Measurements from ENCODE around the gene ZNF281.

ZNF281 gene

DNA sequence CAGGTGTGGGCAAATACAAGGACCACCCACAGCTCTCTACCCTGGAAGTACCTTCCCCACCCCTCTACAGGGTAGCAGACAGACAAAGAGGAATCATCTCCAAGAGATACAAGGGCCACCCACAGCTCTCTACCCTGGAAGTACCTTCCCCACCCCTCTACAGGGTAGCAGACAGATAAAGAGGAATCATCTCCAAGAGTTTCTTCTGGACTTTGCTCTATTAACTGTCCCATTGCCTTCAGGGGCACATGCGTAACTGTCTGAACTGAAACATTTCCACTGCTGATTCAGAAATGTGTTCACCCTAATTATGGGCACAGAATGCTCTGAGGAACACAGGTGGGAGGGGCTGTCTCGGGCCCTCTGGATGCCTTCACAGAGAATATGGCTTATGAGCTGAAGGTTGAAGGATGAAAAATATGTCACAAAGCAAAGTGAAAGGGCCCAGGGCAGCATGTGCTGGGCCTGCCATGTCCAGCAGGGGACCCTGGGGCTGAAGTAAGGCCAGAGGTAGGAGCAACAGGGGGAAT, 43.9 kb downstream of the ZNF281 start:
- Histone ChIP-seq H3K4me3 (ENCODE audit: low read depth, low read length) (no peak overlapping the region), H2AK5ac (ENCODE audit: low read length) (no peak overlapping the region), H3K9me3 (ENCODE audit: insufficient read depth, low read depth, low read length) (peaks cover 2% of the 10 kb centered on the region), H3K79me2 (ENCODE audit: control insufficient read depth, insufficient read depth, low read length, poor library complexity) (no peaks in the 10 kb centered on the region), H4K8ac (ENCODE audit: low read depth, low read length) (no peak overlapping the region), H2BK120ac (ENCODE audit: insufficient read depth, low read length, poor library complexity) (no peak overlapping the region), H4K91ac (ENCODE audit: low read depth, low read length) (no peak overlapping the region), H3K9ac (ENCODE audit: low read length) (peak overlapping the region; percentile 27), H3K4me1 (ENCODE audit: control insufficient read depth in 1 of 2, insufficient read depth in 2 of 2, low read length in 2 of 2) (peaks cover 0 to 4% of the 10 kb centered on the region in 2 experiments), H2AFZ (ENCODE audit: insufficient read depth, low read length, poor library complexity) (no peak overlapping the region), H3K27ac (ENCODE audit: low read depth, low read length) (no peak overlapping the region), H3K4me2 (ENCODE audit: low read length) (no peak overlapping the region), H3K18ac (ENCODE audit: low read length) (no peak overlapping the region), H2BK5ac (ENCODE audit: low read depth, low read length, poor library complexity) (no peak overlapping the region), H3K79me1 (ENCODE audit: low read length) (no peaks in the 10 kb centered on the region), H3K36me3 (ENCODE audit: control insufficient read depth in 1 of 2, insufficient read depth in 2 of 2, low read length in 2 of 2) (no peaks in the 10 kb centered on the region), H4K12ac (ENCODE audit: low read depth, low read length) (no peak overlapping the region), H3K23ac (ENCODE audit: low read length) (no peak overlapping the region), H3K14ac (ENCODE audit: low read length) (no peak overlapping the region), H3K4ac (ENCODE audit: low read depth, low read length) (no peak overlapping the region), H3K27me3 (ENCODE audit: insufficient read depth, low read length) (no peaks in the 10 kb centered on the region), H2BK12ac (ENCODE audit: low read length) (no peak overlapping the region)
- DNase-seq: no peak
- WGBS (ENCODE audit: extremely low coverage, insufficient coverage, insufficient read length): no CpG with 5 or more reads among the region's 2 CpGs

DNA sequence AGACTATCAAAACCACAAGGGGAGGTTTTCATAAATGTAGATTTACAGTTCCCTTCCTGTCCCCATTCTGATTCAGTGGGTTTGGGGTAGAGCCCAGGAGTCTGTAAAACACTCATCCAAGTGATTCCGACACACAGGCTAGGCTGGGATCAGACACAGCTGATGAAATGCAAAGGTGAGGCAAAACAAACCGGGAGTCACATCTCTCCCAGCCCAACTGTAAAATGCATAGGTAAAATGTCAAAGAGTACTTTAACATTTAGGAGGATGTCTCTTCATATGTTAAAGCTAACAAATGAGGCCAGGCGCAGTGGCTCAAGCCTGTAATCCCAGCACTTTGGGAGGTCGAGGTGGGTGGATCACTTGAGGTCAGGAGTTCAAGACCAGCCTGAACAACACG, 45.0 kb downstream of the ZNF281 start:
- no peak overlapping the region for H4K91ac ChIP-seq (ENCODE audit: low read depth, low read length)
- no peak overlapping the region for H3K14ac ChIP-seq (ENCODE audit: low read length)
- no peak overlapping the region for H2BK120ac ChIP-seq (ENCODE audit: insufficient read depth, low read length, poor library complexity)
- no peaks in the 10 kb centered on the region for H3K27me3 ChIP-seq (ENCODE audit: insufficient read depth, low read length)
- H3K9ac ChIP-seq (ENCODE audit: low read length): no peak overlapping the region
- WGBS (ENCODE audit: extremely low coverage, insufficient coverage, insufficient read length): no CpG with 5 or more reads among the region's 5 CpGs
- no peak overlapping the region for H2AFZ ChIP-seq (ENCODE audit: insufficient read depth, low read length, poor library complexity)
- peaks cover 0 to 6% of the 10 kb centered on the region in 2 experiments for H3K4me1 ChIP-seq (ENCODE audit: control insufficient read depth in 1 of 2, insufficient read depth in 2 of 2, low read length in 2 of 2)
- DNase-seq: no peak
- no peak overlapping the region for H3K23ac ChIP-seq (ENCODE audit: low read length)
- no peak overlapping the region for H3K18ac ChIP-seq (ENCODE audit: low read length)
- no peak overlapping the region for H2AK5ac ChIP-seq (ENCODE audit: low read length)
- H3K4me3 ChIP-seq (ENCODE audit: low read depth, low read length): no peak overlapping the region
- no peak overlapping the region for H2BK5ac ChIP-seq (ENCODE audit: low read depth, low read length, poor library complexity)
- H3K27ac ChIP-seq (ENCODE audit: low read depth, low read length): no peak overlapping the region
- no peak overlapping the region for H3K4me2 ChIP-seq (ENCODE audit: low read length)
- no peaks in the 10 kb centered on the region for H3K79me1 ChIP-seq (ENCODE audit: low read length)
- H2BK12ac ChIP-seq (ENCODE audit: low read length): no peak overlapping the region
- no peak overlapping the region for H3K4ac ChIP-seq (ENCODE audit: low read depth, low read length)
- H3K9me3 ChIP-seq (ENCODE audit: insufficient read depth, low read depth, low read length): peaks cover 2% of the 10 kb centered on the region
- H4K8ac ChIP-seq (ENCODE audit: low read depth, low read length): no peak overlapping the region
- no peaks in the 10 kb centered on the region for H3K79me2 ChIP-seq (ENCODE audit: control insufficient read depth, insufficient read depth, low read length, poor library complexity)
- H4K12ac ChIP-seq (ENCODE audit: low read depth, low read length): no peak overlapping the region
- H3K36me3 ChIP-seq (ENCODE audit: control insufficient read depth in 1 of 2, insufficient read depth in 2 of 2, low read length in 2 of 2): no peaks in the 10 kb centered on the region

GRCh38 chr1:200364091-200364759, 45.6 kb downstream of the ZNF281 start:
- H2AK5ac ChIP-seq (ENCODE audit: low read length): no peak overlapping the region
- H3K9ac ChIP-seq (ENCODE audit: low read length): no peak overlapping the region
- H4K8ac ChIP-seq (ENCODE audit: low read depth, low read length): no peak overlapping the region
- H2BK12ac ChIP-seq (ENCODE audit: low read length): no peak overlapping the region
- no peak overlapping the region for H2BK5ac ChIP-seq (ENCODE audit: low read depth, low read length, poor library complexity)
- no peaks in the 10 kb centered on the region for H3K79me1 ChIP-seq (ENCODE audit: low read length)
- H3K27ac ChIP-seq (ENCODE audit: low read depth, low read length): no peak overlapping the region
- H3K27me3 ChIP-seq (ENCODE audit: insufficient read depth, low read length): no peaks in the 10 kb centered on the region
- DNase-seq: no peak
- no peak overlapping the region for H3K4me3 ChIP-seq (ENCODE audit: low read depth, low read length)
- H3K9me3 ChIP-seq (ENCODE audit: insufficient read depth, low read depth, low read length): peaks cover 2% of the 10 kb centered on the region
- H4K91ac ChIP-seq (ENCODE audit: low read depth, low read length): no peak overlapping the region
- no peak overlapping the region for H3K23ac ChIP-seq (ENCODE audit: low read length)
- H2BK120ac ChIP-seq (ENCODE audit: insufficient read depth, low read length, poor library complexity): no peak overlapping the region
- no peak overlapping the region for H3K14ac ChIP-seq (ENCODE audit: low read length)
- WGBS (ENCODE audit: extremely low coverage, insufficient coverage, insufficient read length): no CpG with 5 or more reads among the region's 2 CpGs
- no peak overlapping the region for H3K4me2 ChIP-seq (ENCODE audit: low read length)
- H2AFZ ChIP-seq (ENCODE audit: insufficient read depth, low read length, poor library complexity): no peak overlapping the region
- H4K12ac ChIP-seq (ENCODE audit: low read depth, low read length): no peak overlapping the region
- peaks cover 0 to 6% of the 10 kb centered on the region in 2 experiments for H3K4me1 ChIP-seq (ENCODE audit: control insufficient read depth in 1 of 2, insufficient read depth in 2 of 2, low read length in 2 of 2)
- no peak overlapping the region for H3K18ac ChIP-seq (ENCODE audit: low read length)
- no peaks in the 10 kb centered on the region for H3K79me2 ChIP-seq (ENCODE audit: control insufficient read depth, insufficient read depth, low read length, poor library complexity)
- H3K36me3 ChIP-seq (ENCODE audit: control insufficient read depth in 1 of 2, insufficient read depth in 2 of 2, low read length in 2 of 2): no peaks in the 10 kb centered on the region
- no peak overlapping the region for H3K4ac ChIP-seq (ENCODE audit: low read depth, low read length)

DNA sequence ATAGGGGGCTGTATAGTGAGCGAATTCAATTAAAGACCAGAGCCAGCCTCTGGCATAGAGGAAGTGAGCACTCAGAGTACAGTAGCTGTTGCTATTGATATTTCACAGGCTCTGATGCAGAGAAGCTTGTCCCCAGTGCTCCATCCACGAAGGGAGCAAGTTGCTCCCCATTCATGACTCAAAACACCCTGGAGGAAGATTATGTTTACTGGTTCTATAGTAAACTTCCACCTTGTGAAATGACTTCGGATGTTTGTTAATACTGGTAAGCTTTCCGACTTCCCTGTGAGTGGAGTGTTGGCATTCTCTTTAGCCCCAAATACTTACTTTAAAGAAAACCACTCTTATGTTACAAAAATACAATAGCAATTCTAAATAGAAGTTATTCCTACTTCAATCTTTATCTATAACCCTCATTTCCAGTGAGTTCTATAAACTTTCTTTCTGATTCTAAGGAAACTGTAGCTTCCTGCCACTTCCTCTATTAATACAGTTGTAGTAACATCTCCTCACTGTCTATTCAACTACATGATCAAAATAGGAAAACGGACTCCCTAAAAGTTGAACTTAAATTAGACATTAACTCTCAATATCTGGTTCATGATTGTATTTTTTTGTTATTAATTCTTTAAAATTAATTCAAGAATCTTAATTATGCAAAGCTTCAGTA, 46.4 kb downstream of the ZNF281 start:
- H3K27ac ChIP-seq (ENCODE audit: low read depth, low read length): no peak overlapping the region
- no peak overlapping the region for H2AK5ac ChIP-seq (ENCODE audit: low read length)
- no peak overlapping the region for H3K4me2 ChIP-seq (ENCODE audit: low read length)
- no peak overlapping the region for H2BK5ac ChIP-seq (ENCODE audit: low read depth, low read length, poor library complexity)
- H3K23ac ChIP-seq (ENCODE audit: low read length): no peak overlapping the region
- no peak overlapping the region for H4K91ac ChIP-seq (ENCODE audit: low read depth, low read length)
- H3K36me3 ChIP-seq (ENCODE audit: control insufficient read depth in 1 of 2, insufficient read depth in 2 of 2, low read length in 2 of 2): no peaks in the 10 kb centered on the region
- DNase-seq: no peak
- no peaks in the 10 kb centered on the region for H3K79me2 ChIP-seq (ENCODE audit: control insufficient read depth, insufficient read depth, low read length, poor library complexity)
- H3K4ac ChIP-seq (ENCODE audit: low read depth, low read length): no peak overlapping the region
- H3K9me3 ChIP-seq (ENCODE audit: insufficient read depth, low read depth, low read length): peaks cover 2% of the 10 kb centered on the region
- H3K14ac ChIP-seq (ENCODE audit: low read length): no peak overlapping the region
- H3K18ac ChIP-seq (ENCODE audit: low read length): no peak overlapping the region
- no peak overlapping the region for H2AFZ ChIP-seq (ENCODE audit: insufficient read depth, low read length, poor library complexity)
- H3K27me3 ChIP-seq (ENCODE audit: insufficient read depth, low read length): no peaks in the 10 kb centered on the region
- H4K12ac ChIP-seq (ENCODE audit: low read depth, low read length): no peak overlapping the region
- H2BK12ac ChIP-seq (ENCODE audit: low read length): no peak overlapping the region
- no peak overlapping the region for H2BK120ac ChIP-seq (ENCODE audit: insufficient read depth, low read length, poor library complexity)
- no CpG with 5 or more reads among the region's 5 CpGs for WGBS (ENCODE audit: extremely low coverage, insufficient coverage, insufficient read length)
- H3K4me3 ChIP-seq (ENCODE audit: low read depth, low read length): no peak overlapping the region
- H3K9ac ChIP-seq (ENCODE audit: low read length): no peak overlapping the region
- no peak overlapping the region for H4K8ac ChIP-seq (ENCODE audit: low read depth, low read length)
- peaks cover 0 to 6% of the 10 kb centered on the region in 2 experiments for H3K4me1 ChIP-seq (ENCODE audit: control insufficient read depth in 1 of 2, insufficient read depth in 2 of 2, low read length in 2 of 2)
- H3K79me1 ChIP-seq (ENCODE audit: low read length): no peaks in the 10 kb centered on the region

All from trophoblast cell (in vitro differentiated cells and primary cell).